ENCODE measurements around the gene PFKP.
A peak's percentile ranks its signal among the peaks of the same experiment; 100 is the strongest.

The PFKP gene

DNA sequence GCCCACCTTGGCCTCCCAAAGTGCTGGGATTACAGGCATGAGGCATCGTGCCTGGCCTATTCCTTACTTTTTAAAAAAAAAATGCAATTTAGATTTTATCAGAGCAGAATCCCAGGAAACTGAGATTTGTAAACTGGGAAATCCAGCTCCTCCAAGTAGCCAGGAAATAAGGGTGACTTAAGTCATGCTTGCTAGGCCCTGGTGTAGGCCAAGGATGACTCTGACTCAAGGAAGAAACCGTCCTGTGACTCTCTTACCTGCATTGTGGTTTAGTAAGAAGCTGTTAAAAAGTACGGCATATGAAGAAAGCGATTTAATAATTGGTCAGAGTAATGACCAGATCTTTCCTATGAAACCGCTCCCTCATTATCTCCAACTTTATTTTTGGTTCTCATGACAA, 10.2 kb downstream of the PFKP start:
- no peak for DNase-seq
- Histone ChIP-seq H3K4me1 (peaks cover 0 to 19% (median 2%) of the 10 kb centered on the region in 4 donors), H3K27me3 (no peaks in the 10 kb centered on the region), H3K9me3 (no peaks in the 10 kb centered on the region), H3K27ac (no peak overlapping the region), H3K36me3 (peaks cover 0 to 6% (median 0%) of the 10 kb centered on the region in 3 donors), H3K4me3 (no peak overlapping the region)
- intact Hi-C loops (cut with DNase I; ENCODE audit: low total_unique reads) = no loop called here
- TF ChIP-seq, protein P1, sequence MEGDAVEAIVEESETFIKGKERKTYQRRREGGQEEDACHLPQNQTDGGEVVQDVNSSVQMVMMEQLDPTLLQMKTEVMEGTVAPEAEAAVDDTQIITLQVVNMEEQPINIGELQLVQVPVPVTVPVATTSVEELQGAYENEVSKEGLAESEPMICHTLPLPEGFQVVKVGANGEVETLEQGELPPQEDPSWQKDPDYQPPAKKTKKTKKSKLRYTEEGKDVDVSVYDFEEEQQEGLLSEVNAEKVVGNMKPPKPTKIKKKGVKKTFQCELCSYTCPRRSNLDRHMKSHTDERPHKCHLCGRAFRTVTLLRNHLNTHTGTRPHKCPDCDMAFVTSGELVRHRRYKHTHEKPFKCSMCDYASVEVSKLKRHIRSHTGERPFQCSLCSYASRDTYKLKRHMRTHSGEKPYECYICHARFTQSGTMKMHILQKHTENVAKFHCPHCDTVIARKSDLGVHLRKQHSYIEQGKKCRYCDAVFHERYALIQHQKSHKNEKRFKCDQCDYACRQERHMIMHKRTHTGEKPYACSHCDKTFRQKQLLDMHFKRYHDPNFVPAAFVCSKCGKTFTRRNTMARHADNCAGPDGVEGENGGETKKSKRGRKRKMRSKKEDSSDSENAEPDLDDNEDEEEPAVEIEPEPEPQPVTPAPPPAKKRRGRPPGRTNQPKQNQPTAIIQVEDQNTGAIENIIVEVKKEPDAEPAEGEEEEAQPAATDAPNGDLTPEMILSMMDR (IDR thresholded peaks at IDR 0.05) = no peak

- Histone ChIP-seq H3K4me3 (no peak overlapping the region), H3K4me1 (peaks cover 0 to 13% (median 2%) of the 10 kb centered on the region in 4 donors), H3K36me3 (peaks cover 0 to 11% (median 5%) of the 10 kb centered on the region in 3 donors), H3K9me3 (no peaks in the 10 kb centered on the region), H3K27me3 (no peaks in the 10 kb centered on the region), H3K27ac (no peak overlapping the region)
- no peak for DNase-seq
- TF ChIP-seq, protein P1 (IDR thresholded peaks at IDR 0.05) = no peak
- intact Hi-C loops (cut with DNase I; ENCODE audit: low total_unique reads) = no loop called here
Measured at GRCh38 chr10:3077940-3078630, 10.7 kb downstream of the PFKP start.

- no peak overlapping the region for H3K27ac ChIP-seq
- intact Hi-C loops (cut with DNase I; ENCODE audit: low total_unique reads) = no loop called here
- no peaks in the 10 kb centered on the region for H3K27me3 ChIP-seq
- H3K4me3 ChIP-seq = no peak overlapping the region
- H3K9me3 ChIP-seq = no peaks in the 10 kb centered on the region
- no peaks in the 10 kb centered on the region for H3K4me1 ChIP-seq
- peaks cover 0 to 25% (median 14%) of the 10 kb centered on the region in 3 donors for H3K36me3 ChIP-seq
- TF ChIP-seq, protein P1 (IDR thresholded peaks at IDR 0.05) = no peak
- peak in 1 of 2 donors; percentile 58 for DNase-seq
Measured at GRCh38 chr10:3081383-3081981, 14.1 kb downstream of the PFKP start.

DNA sequence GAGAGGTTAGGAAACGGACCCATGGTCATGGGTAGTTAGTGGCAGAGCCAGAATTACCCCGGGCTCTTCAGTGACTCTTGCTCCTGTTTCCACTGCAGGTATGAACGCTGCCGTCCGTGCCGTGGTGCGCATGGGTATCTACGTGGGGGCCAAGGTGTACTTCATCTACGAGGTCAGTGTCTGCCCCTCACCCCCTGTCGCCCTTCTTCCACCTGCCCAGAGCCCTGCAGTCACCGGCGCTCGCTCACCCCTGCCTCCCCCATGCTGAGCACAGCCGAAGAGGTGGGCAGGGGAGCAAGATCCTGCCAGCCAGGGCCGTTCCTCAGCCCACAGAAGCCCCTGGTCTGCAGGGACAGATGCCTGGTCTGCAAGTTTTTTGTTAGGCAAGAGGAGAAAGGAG, 14.9 kb downstream of the PFKP start:
- H3K36me3 ChIP-seq = peaks cover 0 to 25% (median 14%) of the 10 kb centered on the region in 3 donors
- peaks cover 0 to 5% (median 0%) of the 10 kb centered on the region in 4 donors for H3K4me1 ChIP-seq
- H3K9me3 ChIP-seq = no peaks in the 10 kb centered on the region
- TF ChIP-seq, protein P1 (IDR thresholded peaks at IDR 0.05) = no peak
- no peak overlapping the region for H3K4me3 ChIP-seq
- DNase-seq = peak; percentile 12 to 43
- no peaks in the 10 kb centered on the region for H3K27me3 ChIP-seq
- H3K27ac ChIP-seq = no peak overlapping the region
- intact Hi-C loops (cut with DNase I; ENCODE audit: low total_unique reads) = no loop called here

DNA sequence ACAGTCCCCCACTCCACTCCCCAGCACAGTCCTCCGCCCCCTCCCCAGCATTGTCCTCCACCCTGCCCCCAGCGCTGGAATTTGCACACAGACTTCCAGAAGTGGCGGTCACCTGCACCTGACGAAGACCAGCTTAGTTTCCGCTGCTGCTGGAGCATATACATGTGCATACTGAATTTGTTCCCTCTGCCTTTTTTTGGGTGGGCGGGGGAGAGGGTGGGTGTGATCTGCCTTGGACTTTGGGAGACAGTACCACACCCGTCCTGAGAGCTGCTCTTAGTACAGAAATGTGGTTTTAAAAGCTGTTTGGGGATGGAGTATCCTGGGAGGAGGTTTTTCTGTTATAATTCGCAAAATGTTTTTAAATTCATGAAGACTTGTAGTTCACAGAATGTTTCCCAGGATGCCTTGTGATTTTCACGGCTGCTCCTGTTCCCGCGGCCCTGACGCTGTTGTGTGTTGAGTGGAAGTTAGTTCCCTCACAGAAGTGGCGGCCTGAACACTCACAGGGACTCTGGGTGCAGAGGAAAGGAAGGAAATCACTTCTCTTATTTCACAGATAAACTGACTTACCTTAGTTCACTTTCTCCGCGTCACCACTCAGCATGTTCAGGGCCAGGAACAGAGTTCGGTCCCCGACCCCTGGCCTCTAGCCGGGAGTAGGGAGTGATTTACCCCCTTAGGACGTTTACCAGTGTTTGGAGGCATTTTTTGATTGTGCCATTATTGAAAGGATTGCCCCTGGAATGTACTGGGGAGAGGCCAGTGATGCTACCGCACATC, 18.6 kb downstream of the PFKP start:
- intact Hi-C loops (cut with DNase I; ENCODE audit: low total_unique reads) = no loop called here
- Histone ChIP-seq H3K4me3 (no peak overlapping the region), H3K4me1 (peaks cover 0 to 19% (median 10%) of the 10 kb centered on the region in 4 donors), H3K9me3 (no peaks in the 10 kb centered on the region), H3K36me3 (peaks cover 0 to 25% (median 14%) of the 10 kb centered on the region in 3 donors), H3K27me3 (no peaks in the 10 kb centered on the region), H3K27ac (no peak overlapping the region)
- TF ChIP-seq, protein P1 (IDR thresholded peaks at IDR 0.05) = no peak
- no peak for DNase-seq

All from tibial artery (tissue), 4 donors.